HEK293T (cell line): ENCODE measurements around the gene TOMM5.

ENCODE experiments used
- BHLHE40 ChIP-seq: fragments of 450-650 bp; IDR thresholded peaks from 2 replicates; pipeline ENCODE4 v1.6.1; 2016; ENCODE audit warnings: mild to moderate bottlenecking, moderate library complexity, borderline replicate concordance
- CTBP1 ChIP-seq: fragments of 450-650 bp; IDR thresholded peaks from 2 replicates; pipeline ENCODE4 v1.6.1; 2016; ENCODE audit warnings: borderline replicate concordance
- FOXA1 ChIP-seq: fragments of 450-650 bp; IDR thresholded peaks from 2 replicates; pipeline ENCODE4 v1.6.1; 2016; ENCODE audit warnings: mild to moderate bottlenecking
- FOXM1 ChIP-seq: fragments of 450-650 bp; IDR thresholded peaks from 2 replicates; pipeline ENCODE4 v1.6.1; 2017; ENCODE audit warnings: mild to moderate bottlenecking, borderline replicate concordance
- HDGF ChIP-seq: fragments of 450-650 bp; IDR thresholded peaks from 2 replicates; pipeline ENCODE4 v1.6.1; 2017; ENCODE audit warnings: antibody characterized with exemption, borderline replicate concordance
- L3MBTL2 ChIP-seq: fragments of 450-650 bp; conservative IDR thresholded peaks from 2 replicates; pipeline ENCODE4 v1.6.1; 2016; ENCODE audit warnings: mild to moderate bottlenecking
- LEF1 ChIP-seq: fragments of 450-650 bp; IDR thresholded peaks from 2 replicates; pipeline ENCODE4 v1.6.1; 2017; ENCODE audit warnings: mild to moderate bottlenecking, borderline replicate concordance
- SP1 ChIP-seq: fragments of 450-650 bp; IDR thresholded peaks from 2 replicates; pipeline ENCODE4 v1.6.1; 2017
- SUZ12 ChIP-seq: fragments of 450-650 bp; IDR thresholded peaks from 2 replicates; pipeline ENCODE4 v1.6.1; 2016; ENCODE audit warnings: mild to moderate bottlenecking
- ZNF384 ChIP-seq: fragments of 450-650 bp; IDR thresholded peaks from 2 replicates; pipeline ENCODE4 v1.6.1; 2016

- no peak for TF ChIP-seq CTBP1
- TF ChIP-seq FOXM1: no peak
- no peak for TF ChIP-seq SUZ12
- TF ChIP-seq SP1: no peak
- TF ChIP-seq BHLHE40: no peak
- no peak for TF ChIP-seq HDGF
- TF ChIP-seq FOXA1: no peak
- TF ChIP-seq LEF1: no peak
- TF ChIP-seq L3MBTL2: no peak
- no peak for TF ChIP-seq ZNF384
Measured at GRCh38 chr9:37641331-37641730, 48.9 kb upstream of the TOMM5 start.
